HG03175 (cell line): ENCODE measurements around the gene MICA.
"Not testable (repeated sequence)": the region's sequence is repeated elsewhere in the genome, so short reads cannot be mapped to it uniquely, and the experiment has no call there.

Experiments used
- ATAC-seq: cut with Tn5 transposase; IDR thresholded peaks from one replicate; pipeline ENCODE4 v1.9.1; 2021; ENCODE audit warnings: mild to moderate bottlenecking, moderate library complexity; ENCODE audit not compliant: unreplicated experiment

MICA gene

DNA sequence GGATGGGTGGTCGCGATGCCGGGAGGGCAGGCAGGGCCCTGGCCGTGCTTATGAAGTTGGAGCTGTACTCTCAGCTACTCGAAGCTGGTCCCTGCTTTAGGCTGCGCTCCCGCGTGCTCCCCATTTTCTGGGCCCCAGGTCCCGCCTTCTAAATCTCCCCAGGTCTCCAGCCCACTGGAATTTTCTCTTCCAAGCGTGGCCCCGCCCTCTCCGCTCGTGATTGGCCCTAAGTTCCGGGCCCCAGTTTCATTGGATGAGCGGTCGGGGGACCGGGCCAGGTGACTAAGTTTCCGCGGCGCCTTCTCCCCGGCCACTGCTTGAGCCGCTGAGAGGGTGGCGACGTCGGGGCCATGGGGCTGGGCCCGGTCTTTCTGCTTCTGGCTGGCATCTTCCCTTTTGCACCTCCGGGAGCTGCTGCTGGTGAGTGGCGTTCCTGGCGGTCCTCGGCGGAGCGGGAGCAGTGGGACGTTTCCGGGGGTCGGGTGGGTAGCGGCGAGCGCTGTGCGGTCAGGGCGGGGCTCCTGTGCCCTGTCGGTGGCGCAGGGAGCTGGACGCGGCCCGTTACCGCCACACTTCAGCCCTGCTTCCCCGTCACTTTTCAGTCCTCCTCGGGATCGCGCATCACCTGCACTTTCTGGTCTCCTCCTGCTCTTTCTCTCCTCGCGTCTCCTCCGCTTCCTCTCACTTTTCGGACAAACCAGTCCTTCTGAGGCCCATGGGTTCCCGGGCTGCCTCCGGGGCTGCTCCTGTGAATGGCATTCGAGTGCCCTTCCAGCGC, at the start of gene MICA:
MICA (plus strand) TSS at position 313 of the 778 bp plus-strand sequence; CDS start at position 351, 38 bp downstream.
- peak; percentile 73 for ATAC-seq

DNA sequence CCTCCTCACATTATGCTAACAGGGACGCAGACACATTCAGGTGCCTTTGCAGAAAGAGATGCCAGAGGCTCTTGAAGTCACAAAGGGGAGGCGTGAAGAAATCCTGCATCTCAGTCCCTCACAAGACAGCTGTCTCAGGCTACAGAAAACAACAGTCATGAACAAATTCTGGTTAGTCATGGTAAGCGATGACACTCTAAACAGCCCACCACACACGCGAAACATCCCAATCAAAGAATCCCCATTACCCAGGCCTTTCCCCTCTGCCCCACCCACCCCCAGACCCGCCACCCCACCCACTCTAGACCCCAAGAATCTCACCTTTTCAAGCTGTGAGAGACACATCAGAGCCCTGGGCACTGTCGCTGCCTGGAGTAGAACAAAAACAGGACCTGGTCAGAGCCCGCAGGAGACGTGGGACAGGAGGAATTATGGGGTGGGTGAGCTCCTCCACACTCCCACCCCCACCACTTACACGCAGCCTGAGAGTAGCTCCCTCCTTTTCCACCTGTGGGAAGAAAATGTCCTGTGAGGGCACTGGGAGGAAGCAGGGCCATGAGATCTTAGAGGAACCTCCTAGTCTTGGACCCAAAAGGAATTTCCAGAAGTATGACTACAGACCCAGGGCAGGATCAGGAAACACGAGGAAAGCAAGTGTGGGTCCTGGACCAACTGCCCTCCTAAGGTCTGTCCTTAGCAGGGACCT, 49.1 kb upstream of the MICA start:
- no peak for ATAC-seq

DNA sequence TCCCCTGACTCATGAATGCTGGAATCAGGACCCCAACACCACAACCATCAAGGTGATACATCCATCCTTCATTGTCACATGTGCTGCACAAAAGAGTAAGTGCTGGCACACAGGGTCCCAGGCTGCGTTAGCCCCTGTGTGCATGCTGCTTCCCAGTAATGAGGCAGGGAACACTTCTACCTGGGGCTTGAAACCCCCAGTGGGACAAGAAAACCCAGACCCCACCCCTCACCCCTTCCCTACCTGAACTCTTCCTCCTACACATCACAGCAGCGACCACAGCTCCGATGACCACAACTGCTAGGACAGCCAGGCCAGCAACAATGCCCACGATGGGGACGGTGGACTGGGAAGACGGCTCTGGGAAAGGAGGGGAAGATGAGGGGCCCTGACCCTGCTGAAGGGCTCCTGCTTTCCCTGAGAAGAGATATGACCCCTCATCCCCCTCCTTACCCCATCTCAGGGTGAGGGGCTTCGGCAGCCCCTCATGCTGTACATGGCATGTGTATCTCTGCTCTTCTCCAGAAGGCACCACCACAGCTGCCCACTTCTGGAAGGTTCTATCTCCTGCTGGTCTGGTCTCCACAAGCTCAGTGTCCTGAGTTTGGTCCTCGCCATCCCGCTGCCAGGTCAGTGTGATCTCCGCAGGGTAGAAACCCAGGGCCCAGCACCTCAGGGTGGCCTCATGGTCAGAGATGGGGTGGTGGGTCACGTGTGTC, 48.4 kb upstream of the MICA start:
- ATAC-seq: no peak

DNA sequence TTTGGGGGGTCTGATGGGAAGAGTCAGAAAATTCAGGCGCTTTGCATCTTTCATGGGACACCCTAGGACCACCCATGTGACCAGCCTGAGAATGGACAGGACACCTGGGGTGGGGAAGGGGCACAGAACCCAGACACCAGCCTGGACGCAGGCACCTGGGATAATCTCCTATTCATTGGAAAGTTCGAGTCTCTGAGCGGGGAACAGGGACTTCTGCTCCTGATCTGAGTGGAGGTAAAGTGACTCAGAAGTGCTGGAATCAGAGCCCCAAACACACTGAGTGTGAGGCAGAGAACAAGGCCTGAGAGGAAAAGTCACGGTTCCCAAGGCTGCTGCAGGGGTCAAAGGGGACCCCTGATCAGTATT, 47.8 kb upstream of the MICA start:
- ATAC-seq: no peak

DNA sequence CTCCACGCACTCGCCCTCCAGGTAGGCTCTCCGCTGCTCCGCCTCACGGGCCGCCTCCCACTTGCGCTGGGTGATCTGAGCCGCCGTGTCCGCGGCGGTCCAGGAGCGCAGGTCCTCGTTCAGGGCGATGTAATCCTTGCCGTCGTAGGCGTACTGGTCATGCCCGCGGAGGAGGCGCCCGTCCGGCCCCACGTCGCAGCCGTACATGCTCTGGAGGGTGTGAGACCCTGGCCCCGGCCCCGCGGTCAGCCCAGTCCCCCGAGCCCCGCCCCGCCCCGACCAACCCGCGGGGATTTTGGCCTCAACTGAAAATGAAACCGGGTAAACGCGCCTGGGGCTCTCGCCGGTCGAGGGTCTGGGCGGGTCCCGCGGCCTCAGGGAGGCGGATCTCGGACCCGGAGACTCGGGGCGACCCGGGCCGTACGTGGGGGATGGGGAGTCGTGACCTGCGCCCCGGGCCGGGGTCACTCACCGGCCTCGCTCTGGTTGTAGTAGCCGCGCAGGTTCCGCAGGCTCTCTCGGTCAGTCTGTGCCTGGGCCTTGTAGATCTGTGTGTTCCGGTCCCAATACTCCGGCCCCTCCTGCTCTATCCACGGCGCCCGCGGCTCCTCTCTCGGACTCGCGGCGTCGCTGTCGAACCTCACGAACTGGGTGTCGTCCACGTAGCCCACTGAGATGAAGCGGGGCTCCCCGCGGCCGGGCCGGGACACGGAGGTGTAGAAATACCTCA, 47.0 kb upstream of the MICA start:
- no peak for ATAC-seq

DNA sequence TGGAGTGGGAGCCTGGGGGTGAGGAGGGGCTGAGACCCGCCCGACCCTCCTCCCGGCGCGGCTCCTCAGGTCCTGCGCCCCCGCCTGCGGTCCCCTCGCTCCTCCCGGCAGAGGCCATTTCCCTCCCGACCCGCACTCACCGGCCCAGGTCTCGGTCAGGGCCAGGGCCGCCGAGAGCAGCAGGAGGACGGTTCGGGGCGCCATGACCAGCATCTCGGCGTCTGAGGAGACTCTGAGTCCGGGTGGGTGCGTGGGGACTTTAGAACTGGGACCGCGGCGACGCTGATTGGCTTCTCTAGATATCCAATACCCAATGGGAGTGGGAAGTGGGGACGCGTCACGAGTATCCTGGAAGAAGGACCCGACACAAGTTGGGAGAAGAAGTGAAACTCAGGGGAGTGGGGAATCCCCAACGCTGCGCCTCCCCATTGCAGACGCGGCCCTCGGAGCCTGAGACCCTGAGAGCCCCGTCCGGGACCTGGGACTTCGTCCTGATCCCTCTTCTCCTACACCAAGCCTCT, 46.4 kb upstream of the MICA start, which contains the start of gene HLA-B:
HLA-B (minus strand) TSS at position 234 of the 521 bp plus-strand sequence; CDS start at position 213, 21 bp downstream.
- peak; percentile 78 for ATAC-seq

DNA sequence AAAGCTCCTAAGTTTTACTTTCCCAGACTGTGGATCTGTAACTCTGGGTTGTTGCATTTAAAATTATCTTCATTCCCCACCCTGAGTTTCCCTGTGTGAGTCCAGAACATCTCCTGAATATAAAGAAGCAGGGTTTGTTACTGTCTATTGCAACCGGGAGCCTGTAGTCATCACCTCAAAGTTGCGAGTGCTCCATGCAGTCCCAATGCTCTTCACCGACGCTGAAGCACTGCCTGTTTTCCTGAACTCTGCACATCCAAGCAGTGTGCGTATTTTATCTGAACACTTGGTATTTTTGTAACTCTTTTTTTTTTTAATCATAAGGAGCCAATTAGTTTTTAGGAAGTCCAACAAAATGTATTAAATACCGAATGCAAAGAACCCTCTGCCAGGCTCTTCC, 45.5 kb upstream of the MICA start:
- no peak for ATAC-seq

DNA sequence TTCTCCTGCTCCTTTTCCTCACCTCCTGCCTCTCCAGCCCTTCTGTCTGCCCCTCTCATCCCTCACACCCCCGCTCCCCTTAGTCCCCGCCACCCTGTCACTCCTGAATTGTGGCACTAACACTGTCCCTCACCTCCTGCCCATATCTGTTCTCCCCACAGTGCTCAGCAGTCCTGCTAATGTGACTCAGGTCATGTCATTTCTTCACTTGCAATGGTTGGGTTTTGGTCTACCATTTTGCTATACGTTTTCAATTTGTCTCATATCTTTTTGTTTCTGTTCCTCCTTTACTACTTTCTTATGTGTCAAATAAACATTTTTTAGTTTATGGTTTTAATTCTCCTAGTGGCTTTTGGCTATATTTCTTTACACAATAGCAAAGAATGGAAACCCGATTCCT, 45.1 kb upstream of the MICA start:
- ATAC-seq: no peak

DNA sequence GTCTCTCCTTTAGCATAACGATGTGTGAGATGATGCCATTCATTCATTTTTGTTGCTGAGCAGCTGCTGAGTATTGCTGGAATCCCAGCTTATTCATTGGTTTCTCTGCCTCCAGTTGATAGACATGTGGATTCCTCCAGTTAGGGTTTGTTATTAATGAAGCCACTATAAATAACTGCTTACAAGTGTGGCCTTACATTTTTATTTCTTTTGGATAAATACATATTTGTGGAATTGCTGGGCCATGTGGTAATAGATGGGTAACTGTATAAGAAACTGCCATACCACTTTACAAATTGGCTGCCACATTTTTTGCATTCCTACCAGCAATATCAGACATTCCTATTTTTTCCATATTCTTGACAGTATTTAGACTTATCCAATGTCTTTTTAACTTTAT, 43.8 kb upstream of the MICA start:
- ATAC-seq: no peak

DNA sequence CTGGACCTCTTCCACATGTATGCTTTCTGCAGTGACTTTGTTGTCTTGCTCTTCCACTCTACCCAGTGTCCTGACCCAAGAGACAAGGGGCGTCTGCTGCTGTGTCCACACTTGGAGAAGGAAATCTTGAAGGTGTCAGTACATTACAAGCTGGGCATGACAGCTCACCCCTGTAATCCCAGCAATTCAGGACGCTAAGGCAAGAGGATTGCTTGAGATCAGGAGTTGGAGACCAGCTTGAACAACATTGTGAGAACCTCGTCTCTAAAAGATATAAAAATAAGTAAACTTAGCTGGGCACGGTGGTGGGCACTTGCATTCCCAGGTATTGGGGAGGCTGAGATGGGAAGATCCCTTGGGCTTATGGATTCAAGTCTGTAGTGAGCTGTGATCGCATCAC, 40.6 kb upstream of the MICA start:
- ATAC-seq: no peak

DNA sequence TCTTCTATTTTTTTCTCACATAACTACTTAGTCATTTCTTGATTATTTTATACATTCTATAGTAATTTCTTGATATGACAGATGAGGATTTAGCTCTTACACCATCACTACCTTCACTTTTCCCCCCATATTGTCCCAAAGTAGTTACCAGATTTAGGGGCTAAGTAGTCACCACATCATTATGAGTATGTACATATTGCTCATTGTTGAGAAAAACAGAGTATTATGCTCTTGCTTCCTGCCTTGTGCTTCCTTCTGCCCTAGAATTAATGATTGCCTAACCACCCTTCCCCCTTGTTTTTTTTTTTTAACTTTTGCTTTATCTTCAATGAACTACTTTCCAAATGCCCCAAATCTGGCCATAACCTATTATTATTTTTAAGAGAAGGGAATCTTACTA, 39.6 kb upstream of the MICA start:
- no peak for ATAC-seq

DNA sequence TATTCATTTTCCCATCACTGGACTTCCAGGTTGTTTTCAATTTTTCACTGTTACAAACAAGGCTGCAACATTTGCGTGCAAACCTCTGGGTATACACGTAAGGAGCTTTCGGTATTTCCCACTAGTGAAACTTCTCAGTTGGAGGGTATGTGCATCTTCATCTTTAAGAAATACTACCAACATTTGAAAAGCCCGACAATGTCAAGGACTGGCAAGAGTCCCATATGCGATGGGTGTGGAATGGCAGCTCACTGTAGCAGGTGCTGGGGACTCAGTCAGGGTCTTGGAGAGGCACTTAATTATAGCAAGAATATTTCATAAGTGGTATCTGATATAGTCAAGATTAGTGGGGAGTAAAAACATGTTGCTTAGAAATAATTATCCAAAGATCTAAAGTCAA, 37.5 kb upstream of the MICA start:
- ATAC-seq: no peak

DNA sequence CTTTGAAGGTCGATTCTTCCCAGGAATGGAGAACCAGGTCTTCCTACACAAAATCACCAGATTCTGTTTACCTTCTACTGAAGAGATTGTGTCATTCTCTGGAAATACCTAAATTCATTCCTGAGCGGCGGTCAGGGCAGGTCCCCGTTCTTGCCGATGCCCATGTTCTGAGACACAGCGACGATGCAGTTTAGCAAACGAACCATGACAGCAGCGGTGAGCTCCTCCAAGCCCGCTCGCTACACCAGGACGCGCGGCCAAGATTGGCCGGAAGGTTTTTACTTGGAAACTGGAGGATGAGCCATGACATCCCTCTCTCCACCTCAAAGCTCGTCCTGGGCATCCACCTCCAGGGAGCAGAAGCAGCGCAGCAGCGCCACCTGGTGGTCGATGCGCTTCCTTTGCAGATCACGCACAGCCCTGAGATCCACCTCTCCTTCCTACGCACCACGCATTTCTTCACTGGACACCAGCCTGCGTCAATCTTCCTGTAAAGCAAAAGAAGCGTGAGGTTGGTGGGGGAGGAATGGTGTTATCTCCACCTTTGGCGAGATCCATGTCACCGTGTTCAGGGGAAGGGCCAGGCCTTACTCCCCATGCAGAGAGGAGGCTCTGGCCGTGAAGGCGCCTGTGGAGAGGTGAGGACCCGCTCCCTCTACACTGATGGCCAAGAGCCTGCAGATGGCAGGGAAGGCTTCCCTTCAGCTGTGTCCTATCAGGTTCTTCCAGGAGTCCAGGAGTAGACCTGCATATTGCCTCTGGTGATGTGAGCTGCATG, 36.5 kb upstream of the MICA start:
- peak; percentile 70 for ATAC-seq

DNA sequence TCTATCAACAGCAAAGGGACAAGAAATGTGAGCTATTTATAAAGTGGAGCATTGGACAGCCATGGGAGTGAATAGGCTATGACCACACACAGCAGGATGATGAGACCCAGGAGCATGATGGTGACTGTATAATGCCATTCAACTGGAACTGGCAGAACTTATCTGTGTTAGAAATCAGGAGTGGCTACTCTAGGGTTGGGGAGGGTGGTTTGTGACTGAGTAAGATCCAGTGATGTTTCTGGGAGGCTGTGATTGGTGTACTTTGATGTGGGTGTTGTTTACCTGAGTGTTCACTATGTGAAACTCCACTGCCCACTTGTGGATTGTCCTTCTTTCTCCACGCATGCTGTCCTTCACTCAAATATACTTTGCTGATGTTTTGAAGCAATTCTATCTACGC, 34.9 kb upstream of the MICA start:
- no peak for ATAC-seq

DNA sequence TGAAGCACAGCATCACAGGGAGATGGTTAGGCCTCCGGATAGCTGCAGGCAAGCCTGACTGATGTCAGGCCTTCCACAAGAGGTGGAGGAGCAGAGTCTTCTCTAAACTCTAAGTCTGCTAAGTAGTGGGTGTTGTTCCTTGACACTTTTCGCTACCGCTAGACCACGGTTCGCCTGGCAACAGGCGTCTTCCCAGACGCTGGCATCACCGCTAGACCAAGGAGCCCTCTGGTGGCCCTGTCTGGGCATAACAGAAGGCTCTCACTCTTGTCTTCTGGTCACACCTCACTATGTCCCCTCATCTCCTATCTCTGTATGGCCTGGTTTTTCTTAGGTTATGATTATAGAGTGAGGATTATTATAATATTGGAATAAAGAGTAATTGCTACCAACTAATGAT, 29.3 kb upstream of the MICA start:
- not testable (repeated sequence) for ATAC-seq

DNA sequence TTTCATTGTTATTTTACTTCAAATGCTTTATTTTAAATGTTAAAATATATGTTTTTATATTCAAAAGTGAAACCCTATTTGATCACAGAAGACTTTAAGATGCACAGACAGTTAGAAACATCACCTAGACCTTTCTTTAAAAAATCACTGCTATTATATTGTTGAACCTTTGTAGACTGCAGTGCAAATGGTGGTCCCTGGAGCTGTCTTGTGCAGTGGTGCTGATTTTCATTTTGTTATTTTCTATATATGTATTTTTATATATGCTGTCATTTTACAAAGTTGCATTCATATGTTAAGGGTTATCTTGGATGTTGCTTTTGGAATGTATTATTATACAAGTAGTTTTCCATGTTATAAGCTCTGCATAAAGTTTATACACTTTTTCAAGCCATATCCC, 27.7 kb upstream of the MICA start:
- no peak for ATAC-seq

DNA sequence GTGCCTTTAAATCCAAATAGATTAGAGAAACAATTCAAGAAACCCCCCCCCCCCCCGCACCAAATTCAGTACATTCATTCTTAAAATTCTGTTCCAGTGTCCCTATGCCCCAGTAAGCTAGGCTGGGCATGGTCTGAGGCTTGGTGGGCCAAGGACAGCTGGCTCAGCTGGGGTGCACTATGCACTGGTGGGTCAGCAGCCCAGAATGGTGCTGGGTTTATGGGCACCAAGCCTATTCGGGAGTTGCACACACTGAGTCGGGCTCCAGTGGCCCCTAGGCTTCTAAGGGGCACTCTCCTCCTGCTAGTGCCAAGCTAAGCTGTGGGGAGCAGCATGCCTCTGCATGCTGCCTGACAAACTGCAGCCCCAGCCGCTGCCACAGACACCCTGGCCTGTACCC, 26.4 kb upstream of the MICA start:
- ATAC-seq: no peak

DNA sequence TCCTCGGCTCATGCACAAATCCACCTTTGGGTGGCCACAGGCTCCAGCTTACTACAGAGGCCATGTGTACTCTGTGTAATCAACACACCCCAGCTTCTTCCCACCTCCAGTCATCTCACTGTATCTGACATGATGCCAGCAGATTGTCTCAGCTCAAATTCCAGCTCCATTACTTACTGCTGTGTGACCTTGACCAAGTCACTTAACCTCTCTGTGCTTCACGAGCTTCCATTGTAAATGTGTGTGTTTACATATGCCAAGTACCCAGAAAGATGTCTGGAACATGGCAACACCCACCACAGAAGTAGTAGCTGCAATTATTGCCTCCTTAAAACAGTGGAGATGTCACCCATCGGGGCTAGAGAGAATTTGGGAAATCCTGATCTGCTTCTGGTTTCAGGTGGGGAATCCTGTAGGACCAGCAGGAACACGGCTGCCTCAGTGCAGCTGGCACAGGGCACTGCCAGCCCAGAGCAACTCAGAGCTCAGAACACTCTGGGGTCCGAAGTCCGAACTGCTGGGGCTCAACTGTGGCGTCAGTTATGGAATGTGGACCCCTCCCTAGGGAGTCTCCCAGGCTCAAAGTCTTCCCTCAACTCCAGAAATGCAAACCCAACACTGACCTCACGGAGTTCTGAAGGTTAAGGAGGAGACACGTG, 25.2 kb upstream of the MICA start:
- ATAC-seq: no peak

DNA sequence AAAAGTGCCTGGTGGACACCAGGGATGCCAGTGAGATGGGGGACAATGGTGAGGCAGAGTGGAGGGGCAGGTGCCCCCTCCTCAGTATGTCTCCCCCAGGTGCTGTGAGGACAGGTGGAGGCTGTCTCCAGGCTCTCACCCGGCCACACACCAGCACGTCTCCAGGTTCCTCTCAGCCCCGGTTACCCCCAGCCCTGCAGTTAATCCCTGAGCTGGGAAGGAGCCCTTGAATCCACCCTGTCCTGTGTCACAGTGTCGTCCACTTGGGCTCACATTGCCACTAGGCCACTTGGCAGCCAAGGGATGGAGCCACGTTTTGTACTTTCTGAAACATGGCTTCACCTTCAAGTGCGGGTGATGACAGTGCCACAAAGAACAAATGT, 24.7 kb upstream of the MICA start:
- ATAC-seq: no peak

DNA sequence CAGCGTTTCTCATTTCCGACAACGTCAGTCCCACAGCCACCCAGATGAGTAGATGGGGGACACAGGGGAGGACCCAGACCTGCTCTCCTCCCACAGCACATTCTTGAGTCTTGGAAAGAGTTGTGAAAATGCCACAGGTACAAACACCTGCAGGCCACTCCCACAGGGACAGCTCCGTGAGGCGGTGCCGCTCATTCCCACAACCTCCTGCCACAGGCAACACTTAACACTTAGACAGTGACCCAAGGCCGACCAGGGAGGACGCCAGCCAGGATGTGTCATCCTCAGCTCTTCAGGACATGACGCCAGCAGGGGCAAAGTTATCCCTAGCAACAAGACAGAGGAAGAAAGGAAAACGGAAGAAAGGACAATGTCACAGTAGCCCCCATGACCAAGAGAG, 23.5 kb upstream of the MICA start:
- ATAC-seq: no peak
